ENCODE measurements around the gene CNPY2.
A peak's percentile ranks its signal among the peaks of the same experiment; 100 is the strongest.
"Not testable (repeated sequence)": the region's sequence is repeated elsewhere in the genome, so short reads cannot be mapped to it uniquely, and the experiment has no call there.

Gene CNPY2

GRCh38 chr12:56321610-56322009, 5.8 kb upstream of the CNPY2 start:
- H3K27me3 ChIP-seq (ENCODE audit: low read depth); in situ Hi-C loops (cut with MboI; ENCODE audit: low sequenced_read_pairs); H3K4me1 ChIP-seq; H3K4me3 ChIP-seq; DNase-seq (ENCODE audit: low spot score in 2 of 2); H3K9me3 ChIP-seq: not testable (repeated sequence)
- H3K36me3 ChIP-seq (replicated peaks): peaks cover 71% of the 10 kb centered on the region

- no peaks in the 10 kb centered on the region for H3K9me3 ChIP-seq
- peaks cover 65% of the 10 kb centered on the region for H3K36me3 ChIP-seq (replicated peaks)
- H3K4me3 ChIP-seq: no peak overlapping the region
- no peaks in the 10 kb centered on the region for H3K27me3 ChIP-seq (ENCODE audit: low read depth)
- in situ Hi-C loops (cut with MboI; ENCODE audit: low sequenced_read_pairs): no loop called here
- H3K4me1 ChIP-seq: peaks cover 6% of the 10 kb centered on the region
- no peak for DNase-seq (ENCODE audit: low spot score in 2 of 2)
These were observed 5.2 kb upstream of the CNPY2 start for GRCh38 chr12:56321027-56321426.

DNA sequence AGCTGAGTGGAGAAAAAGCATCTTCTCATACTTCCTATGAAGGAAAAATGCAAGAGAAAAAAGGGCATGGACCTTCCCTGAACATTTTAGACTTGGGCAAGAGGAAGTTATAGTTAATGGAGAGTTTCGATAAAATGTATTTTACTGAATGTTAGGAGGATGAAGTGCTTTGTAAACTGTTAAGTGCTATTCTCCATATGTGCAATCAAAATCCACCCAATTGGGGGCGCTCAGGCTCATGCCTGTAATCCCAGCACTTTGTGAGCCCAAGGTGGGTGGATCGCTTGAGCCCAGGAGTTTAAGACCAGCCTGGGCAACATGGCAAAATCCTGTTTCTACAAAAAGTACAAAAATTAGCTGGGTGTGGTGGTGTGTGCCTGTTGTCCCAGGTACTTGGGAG, 1.9 kb upstream of the CNPY2 start:
- DNase-seq (ENCODE audit: low spot score in 2 of 2): peak in 1 of 2 experiments; percentile 14
- Histone ChIP-seq H3K27me3 (ENCODE audit: low read depth) (no peaks in the 10 kb centered on the region), H3K4me1 (peaks cover 13% of the 10 kb centered on the region), H3K4me3 (no peak overlapping the region), H3K36me3 (replicated peaks) (peaks cover 53% of the 10 kb centered on the region), H3K9me3 (no peaks in the 10 kb centered on the region)
- in situ Hi-C loops (cut with MboI; ENCODE audit: low sequenced_read_pairs): no loop called here

DNA sequence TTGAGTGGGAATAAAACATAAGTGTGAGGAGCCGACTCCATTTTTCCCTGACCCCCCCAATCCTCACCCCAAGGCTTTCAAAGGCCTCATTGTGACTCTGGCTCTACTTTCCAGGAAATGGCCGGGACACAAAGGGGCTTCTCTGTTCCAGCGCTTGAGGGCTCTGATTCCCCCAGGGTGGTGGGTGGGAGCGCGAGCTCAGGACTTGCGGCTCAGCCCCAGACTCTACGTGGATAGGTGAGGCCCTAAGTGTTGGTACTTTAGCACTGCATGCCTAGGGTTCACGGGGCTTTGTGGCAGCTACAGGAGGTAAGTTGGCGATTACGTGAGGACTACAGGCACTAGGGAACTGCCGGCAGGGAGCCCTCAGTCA, 553 bp downstream of the CNPY2 start:
- H3K9me3 ChIP-seq: no peaks in the 10 kb centered on the region
- H3K27me3 ChIP-seq (ENCODE audit: low read depth): no peaks in the 10 kb centered on the region
- H3K36me3 ChIP-seq (replicated peaks): peaks cover 61% of the 10 kb centered on the region
- peaks cover 13% of the 10 kb centered on the region for H3K4me1 ChIP-seq
- in situ Hi-C loops (cut with MboI; ENCODE audit: low sequenced_read_pairs): no loop called here
- peak in 1 of 2 experiments; percentile 25 for DNase-seq (ENCODE audit: low spot score in 2 of 2)
- H3K4me3 ChIP-seq: peak overlapping the region; percentile 97

DNA sequence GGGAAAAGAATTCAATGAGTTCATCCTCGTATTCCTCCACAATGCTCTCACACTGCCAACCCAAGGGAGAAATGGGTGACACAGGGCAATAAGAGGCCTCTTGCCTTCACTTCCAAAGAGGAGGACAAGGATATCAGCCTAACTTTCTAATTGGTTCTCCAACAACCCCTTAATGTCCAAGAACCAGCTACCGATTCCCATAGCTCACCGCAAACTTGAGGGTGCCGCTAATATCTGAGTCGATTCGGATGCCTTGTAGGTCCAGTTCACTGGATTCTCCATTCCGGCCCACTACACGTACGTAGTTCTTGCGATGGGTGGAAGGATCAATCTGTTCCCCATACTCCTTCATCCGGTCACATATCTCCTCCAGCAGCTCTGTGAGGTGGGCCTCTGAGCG, 4.8 kb downstream of the CNPY2 start:
- Histone ChIP-seq H3K27me3 (ENCODE audit: low read depth) (no peaks in the 10 kb centered on the region), H3K9me3 (no peaks in the 10 kb centered on the region), H3K36me3 (replicated peaks) (peaks cover 73% of the 10 kb centered on the region), H3K4me1 (peaks cover 7% of the 10 kb centered on the region), H3K4me3 (no peak overlapping the region)
- in situ Hi-C loops (cut with MboI; ENCODE audit: low sequenced_read_pairs): no loop called here
- no peak for DNase-seq (ENCODE audit: low spot score in 2 of 2)

GRCh38 chr12:56308714-56309113, 7.1 kb downstream of the CNPY2 start:
- no peaks in the 10 kb centered on the region for H3K4me1 ChIP-seq
- peaks cover 76% of the 10 kb centered on the region for H3K36me3 ChIP-seq (replicated peaks)
- no peaks in the 10 kb centered on the region for H3K9me3 ChIP-seq
- in situ Hi-C loops (cut with MboI; ENCODE audit: low sequenced_read_pairs): no loop called here
- H3K4me3 ChIP-seq: no peak overlapping the region
- no peaks in the 10 kb centered on the region for H3K27me3 ChIP-seq (ENCODE audit: low read depth)
- DNase-seq (ENCODE audit: low spot score in 2 of 2): no peak

DNA sequence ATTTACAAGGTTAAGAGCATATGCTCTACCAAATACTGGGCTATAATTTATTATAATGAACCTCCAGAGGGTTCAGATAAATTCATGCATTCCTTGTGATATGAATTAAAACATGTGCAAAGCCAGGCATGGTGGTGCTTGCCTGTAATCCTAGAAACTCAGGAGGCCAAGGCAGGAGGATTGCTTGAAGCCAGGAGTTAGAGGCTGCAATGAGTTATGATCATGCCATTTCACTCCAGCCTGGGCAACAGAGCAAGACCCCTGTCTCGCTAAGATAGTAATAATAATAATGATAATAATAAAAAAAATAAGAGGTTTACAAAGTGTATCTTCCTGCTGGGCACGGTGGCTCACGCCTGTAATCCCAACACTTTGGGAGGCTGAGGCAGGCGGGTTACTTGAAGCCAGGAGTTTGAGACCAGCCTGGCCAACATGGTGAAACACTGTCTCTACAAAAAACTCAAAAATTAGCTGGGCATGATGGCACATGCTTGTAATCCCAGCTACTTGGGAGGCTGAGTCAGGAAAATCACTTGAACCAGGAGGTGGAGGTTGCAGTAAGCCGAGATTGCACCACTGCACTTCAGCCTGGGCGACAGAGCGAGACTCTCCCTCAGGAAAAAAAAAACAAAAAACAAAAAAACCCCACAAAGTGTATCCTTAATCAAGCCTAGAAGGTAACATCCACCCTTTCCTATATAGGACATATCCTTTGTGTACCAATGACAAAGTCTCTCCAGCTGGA, 8.4 kb downstream of the CNPY2 start:
- peaks cover 69% of the 10 kb centered on the region for H3K36me3 ChIP-seq (replicated peaks)
- no peak for DNase-seq (ENCODE audit: low spot score in 2 of 2)
- in situ Hi-C loops (cut with MboI; ENCODE audit: low sequenced_read_pairs): no loop called here
- H3K27me3 ChIP-seq (ENCODE audit: low read depth): no peaks in the 10 kb centered on the region
- no peaks in the 10 kb centered on the region for H3K9me3 ChIP-seq
- H3K4me3 ChIP-seq: no peak overlapping the region
- no peaks in the 10 kb centered on the region for H3K4me1 ChIP-seq

DNA sequence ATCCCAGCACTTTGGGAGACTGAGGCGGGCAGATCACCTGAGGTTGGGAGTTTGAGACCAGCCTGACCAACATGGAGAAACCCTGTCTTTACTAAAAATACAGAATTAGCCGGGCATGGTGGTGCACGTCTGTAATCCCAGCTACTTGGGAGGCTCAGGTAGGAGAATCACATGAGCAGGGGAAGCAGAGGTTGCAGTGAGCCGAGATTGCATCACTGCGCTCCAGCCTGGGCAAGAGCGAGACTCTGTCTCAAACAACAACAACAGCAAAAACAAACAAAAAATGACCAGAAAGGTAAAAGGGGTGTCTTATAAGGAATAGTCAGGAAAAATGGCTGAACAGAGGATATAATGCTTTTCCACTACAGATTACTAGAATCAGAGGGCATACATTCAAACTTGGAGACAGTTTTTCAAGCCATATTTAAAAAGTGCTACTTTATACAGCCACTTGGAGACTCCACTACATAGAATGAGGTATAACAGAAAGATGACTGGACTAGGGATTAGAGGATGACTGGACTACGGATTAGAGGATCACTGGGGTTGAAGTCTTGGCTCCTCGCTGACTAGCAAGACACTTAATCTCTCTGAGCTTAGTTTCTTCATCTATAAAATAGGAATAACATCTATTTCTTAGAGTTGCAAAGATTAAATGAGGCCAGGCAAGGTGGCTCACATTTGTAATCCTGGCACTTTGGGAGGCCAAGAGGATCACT, 10.8 kb downstream of the CNPY2 start:
- Histone ChIP-seq H3K9me3 (no peaks in the 10 kb centered on the region), H3K36me3 (replicated peaks) (peaks cover 56% of the 10 kb centered on the region), H3K27me3 (ENCODE audit: low read depth) (no peaks in the 10 kb centered on the region), H3K4me1 (peaks cover 7% of the 10 kb centered on the region), H3K4me3 (no peak overlapping the region)
- in situ Hi-C loops (cut with MboI; ENCODE audit: low sequenced_read_pairs): no loop called here
- no peak for DNase-seq (ENCODE audit: low spot score in 2 of 2)

GRCh38 chr12:56304276-56304675, 11.5 kb downstream of the CNPY2 start:
- in situ Hi-C loops (cut with MboI; ENCODE audit: low sequenced_read_pairs): no loop called here
- Histone ChIP-seq H3K27me3 (ENCODE audit: low read depth) (no peaks in the 10 kb centered on the region), H3K4me1 (peaks cover 7% of the 10 kb centered on the region), H3K9me3 (no peaks in the 10 kb centered on the region), H3K36me3 (replicated peaks) (peaks cover 57% of the 10 kb centered on the region), H3K4me3 (no peak overlapping the region)
- no peak for DNase-seq (ENCODE audit: low spot score in 2 of 2)

- Histone ChIP-seq H3K36me3 (replicated peaks) (peaks cover 62% of the 10 kb centered on the region), H3K4me3 (peak overlapping the region; percentile 97), H3K9me3 (no peaks in the 10 kb centered on the region), H3K4me1 (peaks cover 31% of the 10 kb centered on the region), H3K27me3 (ENCODE audit: low read depth) (no peaks in the 10 kb centered on the region)
- in situ Hi-C loops (cut with MboI; ENCODE audit: low sequenced_read_pairs): no loop called here
- no peak for DNase-seq (ENCODE audit: low spot score in 2 of 2)
These were observed 14.9 kb downstream of the CNPY2 start for GRCh38 chr12:56300644-56301464.

GRCh38 chr12:56299853-56300643, 15.7 kb downstream of the CNPY2 start, which contains the start of gene CS:
TSS of gene CS (minus strand) at chr12:56300330. CDS start at chr12:56300201, 129 bp downstream.
- in situ Hi-C loops (cut with MboI; ENCODE audit: low sequenced_read_pairs): loop anchor here (25.0 kb wide), 1 partner anchor 312 kb away; no protein-coding TSS in a partner anchor
- Histone ChIP-seq H3K9me3 (no peaks in the 10 kb centered on the region), H3K36me3 (replicated peaks) (peaks cover 58% of the 10 kb centered on the region), H3K4me3 (peak within 1 kb of the TSS; percentile 97), H3K27me3 (ENCODE audit: low read depth) (no peaks in the 10 kb centered on the region), H3K4me1 (peaks cover 31% of the 10 kb centered on the region)
- DNase-seq (ENCODE audit: low spot score in 2 of 2): peak; percentile 97 to 99

- Histone ChIP-seq H3K9me3 (no peaks in the 10 kb centered on the region), H3K4me1 (peaks cover 31% of the 10 kb centered on the region), H3K27me3 (ENCODE audit: low read depth) (no peaks in the 10 kb centered on the region), H3K36me3 (replicated peaks) (peaks cover 59% of the 10 kb centered on the region), H3K4me3 (peak overlapping the region; percentile 97)
- peak; percentile 32 to 54 for DNase-seq (ENCODE audit: low spot score in 2 of 2)
- in situ Hi-C loops (cut with MboI; ENCODE audit: low sequenced_read_pairs): loop anchor here (25.0 kb wide), 1 partner anchor 313 kb away; no protein-coding TSS in a partner anchor
These were observed 16.4 kb downstream of the CNPY2 start for GRCh38 chr12:56299308-56299852.

- Histone ChIP-seq H3K27me3 (ENCODE audit: low read depth) (no peaks in the 10 kb centered on the region), H3K9me3 (no peaks in the 10 kb centered on the region), H3K36me3 (replicated peaks) (peaks cover 56% of the 10 kb centered on the region), H3K4me3 (peak overlapping the region; percentile 97), H3K4me1 (peaks cover 31% of the 10 kb centered on the region)
- DNase-seq (ENCODE audit: low spot score in 2 of 2): no peak
- in situ Hi-C loops (cut with MboI; ENCODE audit: low sequenced_read_pairs): loop anchor here (25.0 kb wide), 1 partner anchor 313 kb away; no protein-coding TSS in a partner anchor
These were observed 17.0 kb downstream of the CNPY2 start for GRCh38 chr12:56298828-56299227.

All from HAP-1 (cell line).